OCI-LY1 (cell line): ENCODE results near the gene DICER1.

Experiments
- EZH2 ChIP-seq: fragments of 200-600 bp; sonication (generic), shearing (Covaris generic); IDR thresholded peaks from 2 replicates; pipeline ENCODE4 v1.8.0; 2017; ENCODE audit warnings: borderline replicate concordance, mixed run types, mild to moderate bottlenecking, antibody characterized with exemption, low read length, moderate library complexity, mixed read lengths
- TF ChIP-seq, protein P1 (sequence below): fragments of 200-600 bp; sonication (generic), shearing (Covaris generic); IDR thresholded peaks from 2 replicates; pipeline ENCODE4 v1.5.1; 2017; ENCODE audit warnings: mild to moderate bottlenecking, antibody characterized with exemption, low read length, moderate library complexity, mixed read lengths

DNA sequence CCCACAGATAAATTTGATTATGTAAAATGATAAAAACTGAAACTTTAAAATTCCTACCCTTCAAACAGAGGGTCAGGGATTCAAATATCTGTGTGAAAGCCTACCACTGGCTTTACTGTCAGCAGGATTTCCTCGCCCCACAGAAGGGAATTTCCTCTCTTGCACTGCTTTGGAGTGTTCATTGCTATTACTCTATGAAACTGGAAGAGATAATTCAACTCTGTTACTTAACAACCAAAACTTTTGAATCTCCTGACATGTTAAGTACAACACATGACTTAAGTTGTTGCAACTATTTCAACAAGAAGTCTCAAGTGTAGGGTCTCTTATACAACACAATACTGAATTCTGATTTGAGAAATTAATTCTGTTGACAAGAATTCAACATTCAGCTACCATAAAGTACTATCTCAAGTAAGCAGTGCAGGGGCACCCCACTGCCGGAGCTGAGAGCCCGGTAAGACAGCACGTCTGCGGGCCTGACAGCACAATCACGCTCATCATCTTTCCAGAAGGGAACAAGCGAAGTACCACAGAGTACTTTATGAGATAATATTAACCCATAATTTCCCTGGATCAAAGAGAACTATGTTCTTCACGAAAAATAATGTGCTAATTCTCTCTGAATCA is 22.9 kb downstream of the DICER1 start:
- TF ChIP-seq, protein P1, sequence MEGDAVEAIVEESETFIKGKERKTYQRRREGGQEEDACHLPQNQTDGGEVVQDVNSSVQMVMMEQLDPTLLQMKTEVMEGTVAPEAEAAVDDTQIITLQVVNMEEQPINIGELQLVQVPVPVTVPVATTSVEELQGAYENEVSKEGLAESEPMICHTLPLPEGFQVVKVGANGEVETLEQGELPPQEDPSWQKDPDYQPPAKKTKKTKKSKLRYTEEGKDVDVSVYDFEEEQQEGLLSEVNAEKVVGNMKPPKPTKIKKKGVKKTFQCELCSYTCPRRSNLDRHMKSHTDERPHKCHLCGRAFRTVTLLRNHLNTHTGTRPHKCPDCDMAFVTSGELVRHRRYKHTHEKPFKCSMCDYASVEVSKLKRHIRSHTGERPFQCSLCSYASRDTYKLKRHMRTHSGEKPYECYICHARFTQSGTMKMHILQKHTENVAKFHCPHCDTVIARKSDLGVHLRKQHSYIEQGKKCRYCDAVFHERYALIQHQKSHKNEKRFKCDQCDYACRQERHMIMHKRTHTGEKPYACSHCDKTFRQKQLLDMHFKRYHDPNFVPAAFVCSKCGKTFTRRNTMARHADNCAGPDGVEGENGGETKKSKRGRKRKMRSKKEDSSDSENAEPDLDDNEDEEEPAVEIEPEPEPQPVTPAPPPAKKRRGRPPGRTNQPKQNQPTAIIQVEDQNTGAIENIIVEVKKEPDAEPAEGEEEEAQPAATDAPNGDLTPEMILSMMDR = no peak
- no peak for TF ChIP-seq EZH2
